Kidney epithelial cell (primary cell): ENCODE data around the gene RUBCN. TPM values are rescaled to one million over a fixed set of nuclear protein-coding genes. Genes with fewer than 3 reads are reported as not detected.
A peak's percentile ranks its signal among the peaks of the same experiment; 100 is the strongest.
"Not testable (repeated sequence)": the region's sequence is repeated elsewhere in the genome, so short reads cannot be mapped to it uniquely, and the experiment has no call there.

Experiments used
- DNase-seq: peaks from one replicate; pipeline ENCODE4 v3.0.0-alpha.2; 2010; ENCODE audit warnings: low read depth
- H3K27me3 ChIP-seq: 2 replicates; pipeline ENCODE4 v1.6.0; 2011; ENCODE audit warnings: low read length; ENCODE audit not compliant: control insufficient read depth, insufficient read depth
- H3K36me3 ChIP-seq: 2 replicates; pipeline ENCODE4 v1.5.1; 2011; ENCODE audit warnings: low read length; ENCODE audit not compliant: control insufficient read depth, insufficient read depth
- H3K4me3 ChIP-seq: 2 replicates; pipeline ENCODE4 v1.5.1; 2011; ENCODE audit warnings: low read depth, mild to moderate bottlenecking, control low read depth, low read length
- total RNA-seq: library from RNA; depleted of rRNA; stranded (reverse); fragments of >200 nt; gene quantifications from 2 replicates; pipeline ENCODE4 v1.2.3, GENCODE V29; 2015

RUBCN gene
- total RNA-seq, 1 donor from 2014 or later, result 47.3 TPM

DNA sequence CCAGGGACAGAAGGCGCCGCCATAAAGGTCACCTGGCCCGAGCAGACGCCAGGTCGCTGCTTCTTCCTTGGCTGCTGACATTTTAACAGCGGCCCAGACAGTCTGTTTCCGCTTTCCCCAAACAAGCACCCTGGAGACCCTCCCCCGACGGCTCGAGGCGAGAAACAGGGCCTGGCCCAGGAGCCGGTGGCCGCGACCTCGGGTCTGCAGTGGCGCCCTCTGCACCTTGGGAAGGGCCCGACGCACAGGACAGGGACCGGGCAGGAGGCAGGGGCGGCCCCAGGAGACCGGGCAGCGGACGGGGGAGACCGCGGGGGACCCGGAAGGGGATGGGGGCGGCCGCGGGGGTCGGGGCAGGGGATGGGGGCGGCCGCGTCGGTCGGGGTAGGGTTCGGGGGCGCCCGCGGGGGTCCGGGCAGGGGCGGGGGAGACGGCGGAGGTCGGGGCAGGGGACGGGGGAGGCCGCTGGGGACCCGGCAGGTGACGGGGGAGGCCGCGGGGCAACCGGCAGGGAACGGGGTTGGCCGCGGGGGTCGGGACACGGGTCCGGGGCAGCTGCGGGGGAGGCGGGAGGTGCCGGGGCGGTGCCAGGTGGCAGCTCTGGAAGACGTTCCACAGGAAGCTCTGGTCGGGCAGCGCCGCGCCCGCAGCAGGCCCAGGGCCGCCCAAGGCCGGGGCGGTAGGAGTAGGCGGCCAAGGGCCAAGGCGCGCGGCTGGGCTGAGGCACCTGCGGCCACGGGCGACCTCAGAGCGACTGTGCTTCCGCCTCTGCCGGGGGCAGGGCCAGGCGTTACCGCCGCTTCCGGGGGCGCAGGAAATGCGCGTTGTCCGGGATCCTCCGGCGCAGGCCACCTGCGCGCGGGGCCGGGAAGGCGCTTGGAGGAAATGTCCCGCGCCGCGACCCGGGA lies 82.4 kb downstream of the RUBCN start:
- not testable (repeated sequence) for DNase-seq, H3K27me3 ChIP-seq, H3K36me3 ChIP-seq
- peak overlapping the region; percentile 35 for H3K4me3 ChIP-seq

DNA sequence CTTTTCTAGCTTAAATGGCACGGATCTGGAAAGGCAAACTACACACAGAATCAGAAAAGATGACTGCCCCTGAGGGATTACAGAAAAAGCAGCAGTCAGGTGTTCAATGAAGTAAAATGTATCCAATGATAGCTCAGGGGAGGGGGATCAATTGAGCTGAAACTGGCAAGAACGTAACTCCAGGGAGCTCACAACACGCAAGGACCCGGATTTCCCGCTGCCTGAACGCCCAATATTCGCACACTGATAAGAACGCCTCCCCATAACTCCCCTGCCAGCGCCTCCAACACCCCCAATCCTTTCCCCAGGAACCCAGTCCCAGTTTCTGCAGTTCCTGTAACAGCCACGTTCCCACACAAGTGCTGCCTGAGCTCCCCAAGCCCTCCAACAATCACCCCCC lies 83.8 kb downstream of the RUBCN start:
- not testable (repeated sequence) for DNase-seq, H3K27me3 ChIP-seq, H3K36me3 ChIP-seq, H3K4me3 ChIP-seq

GRCh38 chr3:197647649-197648048 lies 89.1 kb downstream of the RUBCN start:
- H3K4me3 ChIP-seq, H3K27me3 ChIP-seq, H3K36me3 ChIP-seq, DNase-seq: not testable (repeated sequence)

DNA sequence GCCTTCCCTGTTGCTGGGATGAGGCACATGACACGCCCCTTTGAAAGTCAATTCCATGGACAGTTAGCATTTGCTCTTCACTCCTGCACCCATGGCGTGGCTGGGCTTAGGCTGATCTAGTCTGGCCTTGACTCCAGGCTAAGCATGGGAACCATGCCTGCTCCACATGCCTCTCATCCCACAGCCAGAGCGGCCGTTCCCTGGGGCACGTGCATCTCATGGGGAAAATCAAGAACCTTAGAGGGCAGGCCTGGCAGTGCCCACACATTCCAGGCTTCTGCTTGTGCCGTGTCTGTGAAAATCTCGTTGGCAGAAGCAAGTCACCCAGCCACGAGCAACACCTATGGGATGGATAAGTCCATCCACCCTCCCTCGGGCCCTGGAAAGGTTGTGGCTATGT lies 89.5 kb downstream of the RUBCN start:
- not testable (repeated sequence) for H3K27me3 ChIP-seq, H3K4me3 ChIP-seq, H3K36me3 ChIP-seq, DNase-seq

DNA sequence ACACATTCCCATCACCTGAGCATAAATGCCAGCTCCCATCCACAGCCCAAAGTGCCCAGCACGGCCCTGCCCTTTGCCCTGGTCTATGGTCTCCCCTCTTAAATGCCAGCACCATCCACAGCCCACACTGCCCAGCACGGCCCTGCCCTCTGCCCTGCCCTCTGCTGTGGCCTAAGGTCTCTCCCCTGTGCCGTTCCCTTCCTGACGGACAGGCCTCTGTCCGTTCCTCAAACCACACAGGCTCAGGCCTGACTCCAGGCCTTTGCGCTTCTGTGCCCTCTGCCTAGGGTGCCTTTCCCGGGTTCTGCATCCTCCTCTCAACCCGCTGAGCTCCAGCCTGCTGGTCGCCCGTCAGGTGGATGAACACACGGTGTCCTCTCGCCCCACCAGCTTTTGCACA lies 90.4 kb downstream of the RUBCN start:
- not testable (repeated sequence) for H3K27me3 ChIP-seq, H3K4me3 ChIP-seq, DNase-seq, H3K36me3 ChIP-seq

- not testable (repeated sequence) for DNase-seq, H3K36me3 ChIP-seq, H3K27me3 ChIP-seq, H3K4me3 ChIP-seq
These were observed 99.1 kb downstream of the RUBCN start for GRCh38 chr3:197637556-197637955.

- not testable (repeated sequence) for DNase-seq, H3K27me3 ChIP-seq, H3K4me3 ChIP-seq, H3K36me3 ChIP-seq
These were observed 104.7 kb downstream of the RUBCN start for GRCh38 chr3:197631989-197632388.

- not testable (repeated sequence) for DNase-seq, H3K4me3 ChIP-seq, H3K27me3 ChIP-seq, H3K36me3 ChIP-seq
These were observed 105.9 kb downstream of the RUBCN start for GRCh38 chr3:197630766-197631165.

DNA sequence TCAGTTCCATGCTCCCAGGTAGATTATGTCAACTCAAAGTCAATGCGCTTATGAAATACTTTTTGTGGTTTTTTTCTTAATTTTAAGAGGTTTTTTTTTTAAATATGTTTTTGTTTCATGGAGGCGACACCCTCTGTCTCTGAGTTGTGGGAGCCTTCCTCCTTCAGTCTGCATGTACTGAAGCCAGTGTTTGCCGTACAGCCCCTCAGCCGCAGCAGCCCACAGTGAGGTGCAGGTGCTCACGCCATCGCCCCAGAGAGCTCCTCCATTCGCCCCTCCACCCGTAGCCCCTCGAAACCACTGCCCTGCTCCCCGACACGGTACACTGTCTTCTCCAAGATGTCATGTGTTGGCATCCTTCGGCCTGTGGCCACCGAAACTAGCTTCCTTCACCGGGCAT lies 107.4 kb downstream of the RUBCN start:
- H3K4me3 ChIP-seq, DNase-seq, H3K27me3 ChIP-seq, H3K36me3 ChIP-seq: not testable (repeated sequence)

GRCh38 chr3:197627772-197628523 lies 108.8 kb downstream of the RUBCN start:
- not testable (repeated sequence) for H3K27me3 ChIP-seq
- DNase-seq, result peak; percentile 1

GRCh38 chr3:197627158-197627771 lies 109.4 kb downstream of the RUBCN start:
- not testable (repeated sequence) for H3K27me3 ChIP-seq, H3K36me3 ChIP-seq, DNase-seq
- H3K4me3 ChIP-seq, result peak overlapping the region; percentile 53

More at GRCh38 chr3:197627772-197628523, 108.8 kb downstream of the RUBCN start:
- H3K36me3 ChIP-seq, result not testable (repeated sequence)
- peak overlapping the region; percentile 53 for H3K4me3 ChIP-seq

DNA sequence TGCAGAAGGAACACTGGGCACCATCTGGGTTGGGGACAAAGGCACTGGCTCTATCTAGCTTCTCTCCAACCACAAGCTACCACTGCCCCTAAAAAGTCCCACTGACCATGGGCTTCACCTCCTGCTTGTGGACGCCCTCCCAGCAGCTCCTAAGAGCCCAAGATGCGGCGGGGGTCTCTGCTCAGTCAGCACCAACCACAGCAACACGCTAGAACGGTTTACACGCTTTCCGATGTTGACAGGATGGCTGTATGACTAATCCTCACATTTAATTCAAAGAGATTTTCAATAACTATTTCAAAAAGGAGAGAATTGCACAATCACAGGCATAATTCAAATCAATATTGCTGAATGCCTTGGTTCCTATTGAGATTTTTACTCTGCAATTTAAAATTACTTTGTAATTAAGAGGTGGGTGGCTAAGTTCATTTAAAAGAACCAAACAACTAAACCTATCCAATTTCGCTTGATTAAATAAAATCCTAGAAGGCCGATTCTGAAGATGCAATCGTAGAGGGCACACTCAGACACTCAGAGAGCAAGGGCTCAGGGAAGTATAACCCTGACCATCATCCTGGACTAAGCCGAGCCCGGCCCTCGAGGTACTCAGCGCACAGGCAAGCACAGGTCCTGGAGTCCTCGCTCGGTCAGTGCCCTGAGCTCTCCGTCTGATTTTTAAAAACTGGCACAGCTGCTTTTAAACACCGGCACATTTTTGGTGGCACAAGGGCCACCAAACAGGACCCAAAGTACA lies 110.1 kb downstream of the RUBCN start:
- not testable (repeated sequence) for H3K36me3 ChIP-seq, DNase-seq, H3K27me3 ChIP-seq
- peak overlapping the region; percentile 47 for H3K4me3 ChIP-seq

DNA sequence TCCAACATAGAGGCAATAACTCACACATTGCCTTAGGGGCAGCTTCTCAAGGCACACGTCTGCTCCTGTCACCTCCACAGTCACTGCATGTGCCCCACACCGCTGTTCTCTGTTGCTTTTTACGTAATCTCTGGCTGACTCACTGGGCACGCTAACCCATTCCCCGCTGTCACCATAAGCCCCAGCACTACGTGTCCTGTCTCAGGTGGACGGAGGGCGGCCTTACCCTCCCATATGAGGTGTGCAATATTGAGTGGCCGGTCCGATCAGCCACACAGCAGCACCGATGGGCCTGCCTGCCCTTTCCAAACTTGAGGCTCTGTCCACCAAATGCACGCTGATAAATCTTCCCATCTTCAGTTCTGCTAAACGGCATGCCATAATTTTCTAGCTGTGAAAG lies 115.2 kb downstream of the RUBCN start:
- not testable (repeated sequence) for H3K27me3 ChIP-seq, H3K4me3 ChIP-seq, DNase-seq, H3K36me3 ChIP-seq
